OCI-LY7 (cell line): ENCODE measurements around the gene ZBED2. TPM values are rescaled to one million over a fixed set of nuclear protein-coding genes. Genes with fewer than 3 reads are reported as not detected.
A peak's percentile ranks its signal among the peaks of the same experiment; 100 is the strongest.

ENCODE experiments used
- BruUV-seq: library from RNA; stranded (reverse); fragments of 400-500 nt; replicated peaks from 2 replicates; lab custom pipeline; 2021; lab: Mats Ljungman, UMichigan
- CTCF ChIA-PET: fragments of 300-600 bp; sonication (Branson Sonifier 250); formaldehyde crosslinking; loops from one replicate; lab custom pipeline; 2022; ENCODE audit warnings: antibody characterized with exemption; ENCODE audit not compliant: unreplicated experiment; lab: Charles Lee
- POLR2A ChIA-PET: fragments of 300-600 bp; sonication (Branson Sonifier 250); formaldehyde crosslinking; loops from one replicate; lab custom pipeline; 2022; ENCODE audit warnings: antibody characterized with exemption; lab: Charles Lee
- DNase-seq: peaks from one replicate; pipeline ENCODE4 v3.0.0-alpha.2; 2015; ENCODE audit warnings: low spot score
- H2AFZ ChIP-seq: fragments of 200-600 bp; sonication (generic), shearing (Covaris generic); 2 replicates; pipeline ENCODE4 v1.6.1; 2014; ENCODE audit warnings: mild to moderate bottlenecking, antibody characterized with exemption, low read length, moderate library complexity
- H3K27ac ChIP-seq: fragments of 200-600 bp; sonication (generic); 2 replicates; pipeline ENCODE4 v1.5.1; 2014; ENCODE audit warnings: mixed run types, low read depth, mild to moderate bottlenecking, moderate library complexity, low read length, inconsistent platforms; ENCODE audit not compliant: poor library complexity, severe bottlenecking
- H3K36me3 ChIP-seq: fragments of 200-600 bp; sonication (generic); 2 replicates; pipeline ENCODE4 v1.6.1; 2014; ENCODE audit warnings: mild to moderate bottlenecking, antibody characterized with exemption, low read length, moderate library complexity, mixed read lengths; ENCODE audit not compliant: insufficient read depth
- H3K4me1 ChIP-seq: fragments of 200-600 bp; sonication (generic); 2 replicates; pipeline ENCODE4 v1.5.1; 2014; ENCODE audit warnings: mild to moderate bottlenecking, low read length; ENCODE audit not compliant: insufficient read depth, poor library complexity, severe bottlenecking
- H3K4me2 ChIP-seq: fragments of 200-600 bp; sonication (generic); 2 replicates; pipeline ENCODE4 v1.6.1; 2014; ENCODE audit warnings: mild to moderate bottlenecking, low read length
- H3K4me3 ChIP-seq: fragments of 200-600 bp; sonication (generic); 2 replicates; pipeline ENCODE4 v1.5.1; 2014; ENCODE audit warnings: mild to moderate bottlenecking, low read depth, low read length; ENCODE audit not compliant: poor library complexity, severe bottlenecking
- H3K79me2 ChIP-seq: fragments of 200-600 bp; sonication (generic); 2 replicates; pipeline ENCODE4 v1.6.1; 2016; ENCODE audit warnings: low read depth, mild to moderate bottlenecking, low read length, moderate library complexity, mixed read lengths; ENCODE audit not compliant: insufficient read depth
- H3K9me2 ChIP-seq: fragments of 200-600 bp; sonication (generic); 2 replicates; pipeline ENCODE4 v1.6.1; 2016; ENCODE audit warnings: mild to moderate bottlenecking, low read length, mixed read lengths; ENCODE audit not compliant: insufficient read depth
- H3K9me3 ChIP-seq: fragments of 200-600 bp; sonication (generic); 2 replicates; pipeline ENCODE4 v1.6.1; 2014; ENCODE audit warnings: mild to moderate bottlenecking, mixed run types, low read length, mixed read lengths
- H4K20me1 ChIP-seq: fragments of 200-600 bp; sonication (generic); 2 replicates; pipeline ENCODE4 v1.6.1; 2014; ENCODE audit warnings: mild to moderate bottlenecking, antibody characterized with exemption, low read length, moderate library complexity, mixed read lengths; ENCODE audit not compliant: insufficient read depth
- EZH2phosphoT487 ChIP-seq: fragments of 200-600 bp; sonication (generic); IDR thresholded peaks from 2 replicates; pipeline ENCODE4 v1.6.1; 2018; ENCODE audit warnings: low read depth, borderline replicate concordance, mild to moderate bottlenecking, mixed run types, antibody characterized with exemption, low read length, moderate library complexity, mixed read lengths
- intact Hi-C: fragments of 100-400 bp; cut with micrococcal nuclease; formaldehyde crosslinking; loops from one replicate; pipeline ENCODE4 v1.10.0; 2022; ENCODE audit not compliant: unreplicated experiment
- total RNA-seq, 2 experiments: library from RNA; depleted of rRNA in 1 of 2; stranded (reverse); fragments of >200 nt in 1 of 2; shearing (Covaris generic) in 1 of 2; gene quantifications; 2 replicates each; pipeline ENCODE4 v1.2.3, GENCODE V29; 2014 to 2022
- TF ChIP-seq, protein P1 (sequence below): fragments of 200-600 bp; sonication (generic); conservative IDR thresholded peaks from 2 replicates; pipeline ENCODE4 v1.5.1; 2014; ENCODE audit warnings: mild to moderate bottlenecking, antibody characterized with exemption, low read length, moderate library complexity, mixed read lengths

The ZBED2 gene
- total RNA-seq, 2 experiments from 2014 or later = not detected

DNA sequence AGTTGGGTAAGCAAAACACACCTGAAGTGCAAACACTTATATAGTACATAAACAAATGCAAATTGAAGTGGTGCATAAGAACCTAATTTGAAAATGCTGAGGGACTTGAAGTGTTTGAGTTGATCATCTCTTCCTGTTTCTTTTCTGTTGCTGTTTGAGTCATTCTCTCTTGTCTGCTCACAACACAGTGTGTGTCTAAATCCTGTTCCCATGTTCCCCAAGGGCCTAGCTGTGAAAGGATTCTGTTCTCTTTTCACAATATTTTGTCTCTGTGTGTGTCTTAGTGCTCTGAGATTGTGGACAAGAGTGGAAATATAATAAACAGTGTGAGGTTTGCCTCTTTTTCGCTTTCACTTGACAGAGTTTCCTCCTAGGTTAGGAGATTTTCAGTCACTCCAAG, 47.1 kb downstream of the ZBED2 start:
- H3K4me2 ChIP-seq = peak overlapping the region; percentile 23; the same call in 1 of the 2 replicates
- intact Hi-C loops = no loop called here
- no peaks in the 10 kb centered on the region for H3K79me2 ChIP-seq
- no TSS peak for BruUV-seq
- no peak for DNase-seq
- H2AFZ ChIP-seq = no peak overlapping the region
- no peaks in the 10 kb centered on the region for H3K36me3 ChIP-seq
- H4K20me1 ChIP-seq = no peaks in the 10 kb centered on the region
- no peaks in the 10 kb centered on the region for H3K9me3 ChIP-seq
- no peak overlapping the region for H3K4me3 ChIP-seq
- ChIA-PET CTCF (no interaction called here), POLR2A (no interaction called here)
- no peak for TF ChIP-seq EZH2phosphoT487
- TF ChIP-seq, protein P1, sequence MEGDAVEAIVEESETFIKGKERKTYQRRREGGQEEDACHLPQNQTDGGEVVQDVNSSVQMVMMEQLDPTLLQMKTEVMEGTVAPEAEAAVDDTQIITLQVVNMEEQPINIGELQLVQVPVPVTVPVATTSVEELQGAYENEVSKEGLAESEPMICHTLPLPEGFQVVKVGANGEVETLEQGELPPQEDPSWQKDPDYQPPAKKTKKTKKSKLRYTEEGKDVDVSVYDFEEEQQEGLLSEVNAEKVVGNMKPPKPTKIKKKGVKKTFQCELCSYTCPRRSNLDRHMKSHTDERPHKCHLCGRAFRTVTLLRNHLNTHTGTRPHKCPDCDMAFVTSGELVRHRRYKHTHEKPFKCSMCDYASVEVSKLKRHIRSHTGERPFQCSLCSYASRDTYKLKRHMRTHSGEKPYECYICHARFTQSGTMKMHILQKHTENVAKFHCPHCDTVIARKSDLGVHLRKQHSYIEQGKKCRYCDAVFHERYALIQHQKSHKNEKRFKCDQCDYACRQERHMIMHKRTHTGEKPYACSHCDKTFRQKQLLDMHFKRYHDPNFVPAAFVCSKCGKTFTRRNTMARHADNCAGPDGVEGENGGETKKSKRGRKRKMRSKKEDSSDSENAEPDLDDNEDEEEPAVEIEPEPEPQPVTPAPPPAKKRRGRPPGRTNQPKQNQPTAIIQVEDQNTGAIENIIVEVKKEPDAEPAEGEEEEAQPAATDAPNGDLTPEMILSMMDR = no peak
- H3K9me2 ChIP-seq = no peaks in the 10 kb centered on the region
- peaks cover 4% of the 10 kb centered on the region for H3K4me1 ChIP-seq
- H3K27ac ChIP-seq = no peak overlapping the region

DNA sequence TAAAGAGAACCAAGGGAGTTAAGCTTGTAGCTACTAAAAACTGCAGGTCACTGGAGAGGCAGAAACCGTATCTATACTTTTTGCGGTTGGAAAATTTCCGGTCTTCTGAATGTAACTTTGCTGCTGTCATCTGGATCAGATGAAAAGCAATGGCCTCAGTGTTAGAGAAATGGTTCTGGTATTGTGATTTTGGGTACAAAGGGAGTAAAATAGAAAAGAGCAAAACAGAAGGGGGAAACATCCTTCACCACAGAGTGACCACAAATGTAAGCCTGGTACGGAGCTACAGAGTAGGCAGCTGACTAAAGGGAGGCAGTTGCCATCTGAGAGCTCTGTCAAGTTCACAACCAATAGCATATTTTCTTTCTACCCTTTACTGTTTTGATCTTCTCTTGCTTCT, 47.5 kb downstream of the ZBED2 start:
- ChIA-PET CTCF (no interaction called here), POLR2A (no interaction called here)
- intact Hi-C loops = no loop called here
- no TSS peak for BruUV-seq
- H3K79me2 ChIP-seq = no peaks in the 10 kb centered on the region
- peaks cover 4% of the 10 kb centered on the region for H3K4me1 ChIP-seq
- H3K4me2 ChIP-seq = peak overlapping the region; percentile 23; the same call in 1 of the 2 replicates
- no peaks in the 10 kb centered on the region for H3K9me2 ChIP-seq
- H4K20me1 ChIP-seq = no peaks in the 10 kb centered on the region
- DNase-seq = peak; percentile 1
- no peaks in the 10 kb centered on the region for H3K9me3 ChIP-seq
- no peak overlapping the region for H3K27ac ChIP-seq
- no peaks in the 10 kb centered on the region for H3K36me3 ChIP-seq
- H2AFZ ChIP-seq = no peak overlapping the region
- no peak overlapping the region for H3K4me3 ChIP-seq
- TF ChIP-seq, protein P1 = no peak
- no peak for TF ChIP-seq EZH2phosphoT487

DNA sequence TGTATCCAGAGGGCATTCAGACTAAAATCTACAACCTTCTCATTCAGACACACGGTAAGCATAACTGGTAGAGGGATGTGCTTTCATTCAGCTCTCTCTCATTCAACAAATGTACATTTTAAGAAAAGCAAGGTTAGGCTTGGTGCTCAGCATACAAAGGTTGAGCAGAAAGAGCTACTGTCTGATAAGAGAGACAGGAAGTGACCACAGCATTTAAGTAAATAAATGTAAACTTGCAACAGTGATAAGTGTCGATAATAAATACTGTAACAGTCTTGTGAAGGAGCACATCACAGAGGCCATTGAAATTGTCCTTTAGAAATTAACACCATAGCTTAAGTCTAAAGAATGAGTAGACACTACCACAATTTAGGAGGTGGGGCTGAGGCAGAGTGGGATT, 49.8 kb downstream of the ZBED2 start:
- POLR2A ChIA-PET = interaction anchor here (1.6 kb wide), 1 partner anchor 23 kb away, joined by 3 read pairs; no protein-coding TSS in a partner anchor
- H3K27ac ChIP-seq = no peak overlapping the region
- no peaks in the 10 kb centered on the region for H3K36me3 ChIP-seq
- no peak overlapping the region for H3K4me2 ChIP-seq
- no peak for DNase-seq
- peaks cover 4% of the 10 kb centered on the region for H3K4me1 ChIP-seq
- CTCF ChIA-PET = interaction anchor here (1.2 kb wide), 1 partner anchor 12 kb away, joined by 5 read pairs; no protein-coding TSS in a partner anchor
- no peak overlapping the region for H2AFZ ChIP-seq
- no TSS peak for BruUV-seq
- no peak overlapping the region for H3K4me3 ChIP-seq
- no peaks in the 10 kb centered on the region for H3K79me2 ChIP-seq
- H3K9me2 ChIP-seq = no peaks in the 10 kb centered on the region
- intact Hi-C loops = no loop called here
- H4K20me1 ChIP-seq = no peaks in the 10 kb centered on the region
- no peaks in the 10 kb centered on the region for H3K9me3 ChIP-seq
- TF ChIP-seq, protein P1 = no peak
- TF ChIP-seq EZH2phosphoT487 = no peak

Other genes starting within 250 kb of the ZBED2 start
- gene CD96, start 53.1 kb downstream of the ZBED2 start, total RNA-seq (2014; rRNA removed; shearing (Covaris generic)) = not detected in 2 replicates
- not detected in 2 replicates for gene CD96, start 53.1 kb downstream of the ZBED2 start, total RNA-seq (2022)
- 3.3 and 4.5 TPM in 2 replicates for gene PLCXD2, start 79.3 kb upstream of the ZBED2 start, total RNA-seq (2014; rRNA removed; shearing (Covaris generic))
- 3.8 and 4.3 TPM in 2 replicates for gene PLCXD2, start 79.3 kb upstream of the ZBED2 start, total RNA-seq (2022)